HG02870 (cell line): ENCODE results near the gene ZNF684.
A peak's percentile ranks its signal among the peaks of the same experiment; 100 is the strongest.
"Not testable (repeated sequence)": the region's sequence is repeated elsewhere in the genome, so short reads cannot be mapped to it uniquely, and the experiment has no call there.

ENCODE experiments used
- ATAC-seq: cut with Tn5 transposase; IDR thresholded peaks from one replicate; pipeline ENCODE4 v1.9.1; 2021; ENCODE audit warnings: mild to moderate bottlenecking, moderate library complexity; ENCODE audit not compliant: unreplicated experiment

Gene ZNF684

GRCh38 chr1:40531381-40532061 lies at the start of gene ZNF684:
ZNF684 (plus strand) TSS chr1:40531637; CDS start chr1:40533167, 1,530 bp downstream.
- peak; percentile 94 for ATAC-seq

GRCh38 chr1:40495315-40495903 lies 36.0 kb upstream of the ZNF684 start:
- ATAC-seq, result no peak

- ATAC-seq, result not testable (repeated sequence)
These were observed 28.8 kb upstream of the ZNF684 start for GRCh38 chr1:40502651-40503050.

- no peak for ATAC-seq
These were observed 23.5 kb upstream of the ZNF684 start for GRCh38 chr1:40507973-40508372.

GRCh38 chr1:40508375-40509341 lies 22.8 kb upstream of the ZNF684 start, which contains the start of gene EXO5:
EXO5 (plus strand) TSS chr1:40508767; CDS start chr1:40514545, 5,778 bp downstream.
- ATAC-seq, result peak; percentile 81

GRCh38 chr1:40519517-40519916 lies 11.9 kb upstream of the ZNF684 start:
- no peak for ATAC-seq

- ATAC-seq, result no peak
These were observed 579 bp upstream of the ZNF684 start for GRCh38 chr1:40530735-40531380.

GRCh38 chr1:40532062-40532389 lies 589 bp downstream of the ZNF684 start:
- ATAC-seq, result no peak

- no peak for ATAC-seq
These were observed 1.5 kb downstream of the ZNF684 start for GRCh38 chr1:40532844-40533424.

GRCh38 chr1:40534589-40534988 lies 3.2 kb downstream of the ZNF684 start:
- ATAC-seq, result no peak

GRCh38 chr1:40535732-40536131 lies 4.3 kb downstream of the ZNF684 start:
- no peak for ATAC-seq

- ATAC-seq, result no peak
These were observed 7.9 kb downstream of the ZNF684 start for GRCh38 chr1:40539338-40539737.

- no peak for ATAC-seq
These were observed 15.5 kb downstream of the ZNF684 start for GRCh38 chr1:40546957-40547356.

GRCh38 chr1:40553017-40553416 lies 21.6 kb downstream of the ZNF684 start:
- ATAC-seq, result no peak

GRCh38 chr1:40554807-40555206 lies 23.4 kb downstream of the ZNF684 start:
- ATAC-seq, result not testable (repeated sequence)

- ATAC-seq, result no peak
These were observed 24.7 kb downstream of the ZNF684 start for GRCh38 chr1:40556121-40556520.

- ATAC-seq, result not testable (repeated sequence)
These were observed 26.8 kb downstream of the ZNF684 start for GRCh38 chr1:40558241-40558640.

- ATAC-seq, result no peak
These were observed 30.7 kb downstream of the ZNF684 start for GRCh38 chr1:40562185-40562584.

GRCh38 chr1:40563266-40563665 lies 31.8 kb downstream of the ZNF684 start:
- ATAC-seq, result no peak

- ATAC-seq, result no peak
These were observed 33.1 kb downstream of the ZNF684 start for GRCh38 chr1:40564506-40564905.

- ATAC-seq, result no peak
These were observed 33.5 kb downstream of the ZNF684 start for GRCh38 chr1:40564913-40565312.
